ENCODE results near the gene GALT.

GALT gene

GRCh38 chr9:34669809-34670562 is 23.5 kb downstream of the GALT start:
- FAIRE-seq (no peak), DNase-seq (ENCODE audit: insufficient read length, low spot score) (no peak)
- no peak for TF ChIP-seq POLR2A (IDR thresholded peaks at IDR 0.05; ENCODE audit: low read depth, low read length)

- no peak for FAIRE-seq
- no peak for DNase-seq (ENCODE audit: insufficient read length, low spot score)
- no peak for TF ChIP-seq POLR2A (IDR thresholded peaks at IDR 0.05; ENCODE audit: low read depth, low read length)
Observed at GRCh38 chr9:34671307-34671706, 24.8 kb downstream of the GALT start.

- DNase-seq (ENCODE audit: insufficient read length, low spot score) (no peak), FAIRE-seq (no peak)
- no peak for TF ChIP-seq POLR2A (IDR thresholded peaks at IDR 0.05; ENCODE audit: low read depth, low read length)
Observed at GRCh38 chr9:34674440-34674839, 28.0 kb downstream of the GALT start.

- TF ChIP-seq POLR2A (IDR thresholded peaks at IDR 0.05; ENCODE audit: low read depth, low read length) = no peak
- FAIRE-seq = no peak
- DNase-seq (ENCODE audit: insufficient read length, low spot score) = no peak
Observed at GRCh38 chr9:34675048-34675714, 28.7 kb downstream of the GALT start.

- no peak for FAIRE-seq
- no peak for DNase-seq (ENCODE audit: insufficient read length, low spot score)
- TF ChIP-seq POLR2A (IDR thresholded peaks at IDR 0.05; ENCODE audit: low read depth, low read length) = no peak
Observed at GRCh38 chr9:34675869-34676268, 29.4 kb downstream of the GALT start.

GRCh38 chr9:34684145-34684544 is 37.7 kb downstream of the GALT start:
- no peak for FAIRE-seq
- TF ChIP-seq POLR2A (IDR thresholded peaks at IDR 0.05; ENCODE audit: low read depth, low read length) = no peak

GRCh38 chr9:34684816-34685215 is 38.3 kb downstream of the GALT start:
- no peak for TF ChIP-seq POLR2A (IDR thresholded peaks at IDR 0.05; ENCODE audit: low read depth, low read length)
- DNase-seq (ENCODE audit: insufficient read length, low spot score) (no peak), FAIRE-seq (no peak)

More at GRCh38 chr9:34684145-34684544, 37.7 kb downstream of the GALT start:
- no peak for DNase-seq (ENCODE audit: insufficient read length, low spot score)

- no peak for FAIRE-seq
- no peak for TF ChIP-seq POLR2A (IDR thresholded peaks at IDR 0.05; ENCODE audit: low read depth, low read length)
- no peak for DNase-seq (ENCODE audit: insufficient read length, low spot score)
Observed at GRCh38 chr9:34685591-34685990, 39.1 kb downstream of the GALT start.

GRCh38 chr9:34686231-34686630 is 39.8 kb downstream of the GALT start:
- TF ChIP-seq POLR2A (IDR thresholded peaks at IDR 0.05; ENCODE audit: low read depth, low read length) = no peak

GRCh38 chr9:34686732-34687131 is 40.3 kb downstream of the GALT start:
- no peak for TF ChIP-seq POLR2A (IDR thresholded peaks at IDR 0.05; ENCODE audit: low read depth, low read length)
- FAIRE-seq (no peak), DNase-seq (ENCODE audit: insufficient read length, low spot score) (no peak)

More at GRCh38 chr9:34686231-34686630, 39.8 kb downstream of the GALT start:
- FAIRE-seq = no peak
- no peak for DNase-seq (ENCODE audit: insufficient read length, low spot score)

GRCh38 chr9:34687276-34688030 is 41.0 kb downstream of the GALT start:
- TF ChIP-seq POLR2A (IDR thresholded peaks at IDR 0.05; ENCODE audit: low read depth, low read length) = no peak
- FAIRE-seq (no peak), DNase-seq (ENCODE audit: insufficient read length, low spot score) (no peak)

GRCh38 chr9:34688329-34689115 is 42.0 kb downstream of the GALT start:
- TF ChIP-seq POLR2A (IDR thresholded peaks at IDR 0.05; ENCODE audit: low read depth, low read length) = no peak
- FAIRE-seq (no peak), DNase-seq (ENCODE audit: insufficient read length, low spot score) (no peak)

- FAIRE-seq = no peak
- no peak for DNase-seq (ENCODE audit: insufficient read length, low spot score)
Observed at GRCh38 chr9:34689116-34689470, 42.6 kb downstream of the GALT start.

GRCh38 chr9:34689512-34689911 is 43.0 kb downstream of the GALT start:
- no peak for DNase-seq (ENCODE audit: insufficient read length, low spot score)
- no peak for TF ChIP-seq POLR2A (IDR thresholded peaks at IDR 0.05; ENCODE audit: low read depth, low read length)
- FAIRE-seq = no peak

More at GRCh38 chr9:34689116-34689470, 42.6 kb downstream of the GALT start:
- no peak for TF ChIP-seq POLR2A (IDR thresholded peaks at IDR 0.05; ENCODE audit: low read depth, low read length)
